ENCODE measurements around the gene STK40.

STK40 gene

GRCh38 chr1:36372617-36373016 lies 13.1 kb downstream of the STK40 start:
- WGBS (ENCODE audit: extremely low coverage, insufficient coverage, insufficient read length), result no CpG with 5 or more reads among the region's 3 CpGs
- DNase-seq, result no peak

GRCh38 chr1:36369061-36369861 lies 16.5 kb downstream of the STK40 start:
- Histone ChIP-seq H2AFZ (ENCODE audit: insufficient read depth, low read length, poor library complexity) (no peak overlapping the region), H3K9ac (ENCODE audit: low read length) (no peak overlapping the region), H2BK120ac (ENCODE audit: insufficient read depth, low read length, poor library complexity) (no peak overlapping the region), H3K27me3 (ENCODE audit: insufficient read depth, low read length) (no peaks in the 10 kb centered on the region), H3K18ac (ENCODE audit: low read length) (no peak overlapping the region), H3K9me3 (ENCODE audit: insufficient read depth, low read depth, low read length) (no peaks in the 10 kb centered on the region), H4K91ac (ENCODE audit: low read depth, low read length) (no peak overlapping the region), H3K23ac (ENCODE audit: low read length) (no peak overlapping the region), H2BK12ac (ENCODE audit: low read length) (no peak overlapping the region), H3K27ac (ENCODE audit: low read depth, low read length) (no peak overlapping the region), H3K4me1 (ENCODE audit: control insufficient read depth in 1 of 2, insufficient read depth in 2 of 2, low read length in 2 of 2) (peaks cover 16% of the 10 kb centered on the region in 2 experiments), H3K14ac (ENCODE audit: low read length) (no peak overlapping the region), H3K4me2 (ENCODE audit: low read length) (no peak overlapping the region), H3K4me3 (ENCODE audit: low read depth, low read length) (no peak overlapping the region), H3K79me2 (ENCODE audit: control insufficient read depth, insufficient read depth, low read length, poor library complexity) (peaks cover 4% of the 10 kb centered on the region), H2AK5ac (ENCODE audit: low read length) (no peak overlapping the region), H3K79me1 (ENCODE audit: low read length) (peaks cover 5% of the 10 kb centered on the region), H4K8ac (ENCODE audit: low read depth, low read length) (no peak overlapping the region), H3K36me3 (ENCODE audit: control insufficient read depth in 1 of 2, insufficient read depth in 2 of 2, low read length in 2 of 2) (peaks cover 19 to 20% of the 10 kb centered on the region in 2 experiments), H2BK5ac (ENCODE audit: low read depth, low read length, poor library complexity) (no peak overlapping the region), H3K4ac (ENCODE audit: low read depth, low read length) (no peak overlapping the region), H4K12ac (ENCODE audit: low read depth, low read length) (no peak overlapping the region)
- peak; percentile 72 to 90 for DNase-seq
- WGBS (ENCODE audit: extremely low coverage, insufficient coverage, insufficient read length), result no CpG with 5 or more reads among the region's 7 CpGs

More at GRCh38 chr1:36372617-36373016, 13.1 kb downstream of the STK40 start:
- Histone ChIP-seq H3K27ac (ENCODE audit: low read depth, low read length) (peak overlapping the region; percentile 76), H2BK120ac (ENCODE audit: insufficient read depth, low read length, poor library complexity) (no peak overlapping the region), H3K9ac (ENCODE audit: low read length) (no peak overlapping the region), H3K27me3 (ENCODE audit: insufficient read depth, low read length) (no peaks in the 10 kb centered on the region), H3K79me2 (ENCODE audit: control insufficient read depth, insufficient read depth, low read length, poor library complexity) (peaks cover 5% of the 10 kb centered on the region), H3K18ac (ENCODE audit: low read length) (peak overlapping the region; percentile 17), H2AFZ (ENCODE audit: insufficient read depth, low read length, poor library complexity) (no peak overlapping the region), H3K4ac (ENCODE audit: low read depth, low read length) (no peak overlapping the region), H4K12ac (ENCODE audit: low read depth, low read length) (no peak overlapping the region), H3K4me3 (ENCODE audit: low read depth, low read length) (no peak overlapping the region), H4K8ac (ENCODE audit: low read depth, low read length) (no peak overlapping the region), H3K4me2 (ENCODE audit: low read length) (no peak overlapping the region), H2AK5ac (ENCODE audit: low read length) (no peak overlapping the region), H3K4me1 (ENCODE audit: control insufficient read depth in 1 of 2, insufficient read depth in 2 of 2, low read length in 2 of 2) (peaks cover 27 to 34% of the 10 kb centered on the region in 2 experiments), H2BK12ac (ENCODE audit: low read length) (no peak overlapping the region), H3K9me3 (ENCODE audit: insufficient read depth, low read depth, low read length) (no peaks in the 10 kb centered on the region), H4K91ac (ENCODE audit: low read depth, low read length) (peak overlapping the region; percentile 4), H3K79me1 (ENCODE audit: low read length) (peaks cover 9% of the 10 kb centered on the region), H3K36me3 (ENCODE audit: control insufficient read depth in 1 of 2, insufficient read depth in 2 of 2, low read length in 2 of 2) (peaks cover 13% of the 10 kb centered on the region in 2 experiments), H3K23ac (ENCODE audit: low read length) (no peak overlapping the region), H2BK5ac (ENCODE audit: low read depth, low read length, poor library complexity) (no peak overlapping the region), H3K14ac (ENCODE audit: low read length) (no peak overlapping the region)

GRCh38 chr1:36367798-36368197 lies 17.9 kb downstream of the STK40 start:
- H3K4me3 ChIP-seq (ENCODE audit: low read depth, low read length), result no peak overlapping the region
- H3K27me3 ChIP-seq (ENCODE audit: insufficient read depth, low read length), result no peaks in the 10 kb centered on the region
- no peak overlapping the region for H4K12ac ChIP-seq (ENCODE audit: low read depth, low read length)
- no peak overlapping the region for H3K4me2 ChIP-seq (ENCODE audit: low read length)
- H3K36me3 ChIP-seq (ENCODE audit: control insufficient read depth in 1 of 2, insufficient read depth in 2 of 2, low read length in 2 of 2), result peaks cover 20 to 21% of the 10 kb centered on the region in 2 experiments
- no peak overlapping the region for H3K23ac ChIP-seq (ENCODE audit: low read length)
- no peak for DNase-seq
- H3K4ac ChIP-seq (ENCODE audit: low read depth, low read length), result no peak overlapping the region
- no peak overlapping the region for H3K18ac ChIP-seq (ENCODE audit: low read length)
- H3K27ac ChIP-seq (ENCODE audit: low read depth, low read length), result no peak overlapping the region
- H3K9ac ChIP-seq (ENCODE audit: low read length), result no peak overlapping the region
- H3K79me2 ChIP-seq (ENCODE audit: control insufficient read depth, insufficient read depth, low read length, poor library complexity), result peaks cover 2% of the 10 kb centered on the region
- no peak overlapping the region for H4K91ac ChIP-seq (ENCODE audit: low read depth, low read length)
- H3K79me1 ChIP-seq (ENCODE audit: low read length), result no peaks in the 10 kb centered on the region
- no peak overlapping the region for H2AFZ ChIP-seq (ENCODE audit: insufficient read depth, low read length, poor library complexity)
- H2AK5ac ChIP-seq (ENCODE audit: low read length), result no peak overlapping the region
- no peak overlapping the region for H2BK5ac ChIP-seq (ENCODE audit: low read depth, low read length, poor library complexity)
- no peak overlapping the region for H3K14ac ChIP-seq (ENCODE audit: low read length)
- no peaks in the 10 kb centered on the region for H3K9me3 ChIP-seq (ENCODE audit: insufficient read depth, low read depth, low read length)
- H3K4me1 ChIP-seq (ENCODE audit: control insufficient read depth in 1 of 2, insufficient read depth in 2 of 2, low read length in 2 of 2), result peaks cover 4 to 5% of the 10 kb centered on the region in 2 experiments
- WGBS (ENCODE audit: extremely low coverage, insufficient coverage, insufficient read length), result no CpG with 5 or more reads among the region's 4 CpGs
- H4K8ac ChIP-seq (ENCODE audit: low read depth, low read length), result no peak overlapping the region
- no peak overlapping the region for H2BK12ac ChIP-seq (ENCODE audit: low read length)
- H2BK120ac ChIP-seq (ENCODE audit: insufficient read depth, low read length, poor library complexity), result no peak overlapping the region

DNA sequence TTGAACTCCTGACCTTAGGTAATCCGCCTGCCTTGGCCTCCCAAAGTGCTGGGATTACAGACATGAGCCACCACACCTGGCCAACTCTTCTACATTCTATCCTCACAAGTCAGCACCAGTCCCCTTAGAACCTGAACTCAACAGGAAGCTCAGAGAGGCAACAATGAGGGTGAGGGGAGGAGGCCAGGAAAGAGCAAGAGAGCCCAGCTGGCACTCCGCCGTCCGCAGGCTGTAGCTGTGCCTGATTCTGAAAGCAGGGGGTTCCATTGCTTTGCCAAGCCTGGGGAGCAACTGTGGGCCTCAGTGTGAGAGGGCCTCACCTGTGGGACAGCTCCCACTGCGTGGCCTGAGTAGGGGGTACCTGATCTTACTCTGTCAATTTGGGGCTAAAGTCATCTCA lies 18.7 kb downstream of the STK40 start:
- H3K18ac ChIP-seq (ENCODE audit: low read length), result no peak overlapping the region
- peaks cover 25 to 26% of the 10 kb centered on the region in 2 experiments for H3K36me3 ChIP-seq (ENCODE audit: control insufficient read depth in 1 of 2, insufficient read depth in 2 of 2, low read length in 2 of 2)
- no peak overlapping the region for H3K27ac ChIP-seq (ENCODE audit: low read depth, low read length)
- H3K79me1 ChIP-seq (ENCODE audit: low read length), result no peaks in the 10 kb centered on the region
- H3K23ac ChIP-seq (ENCODE audit: low read length), result no peak overlapping the region
- H2BK120ac ChIP-seq (ENCODE audit: insufficient read depth, low read length, poor library complexity), result no peak overlapping the region
- H3K4me2 ChIP-seq (ENCODE audit: low read length), result no peak overlapping the region
- H3K9ac ChIP-seq (ENCODE audit: low read length), result no peak overlapping the region
- no peak overlapping the region for H2AFZ ChIP-seq (ENCODE audit: insufficient read depth, low read length, poor library complexity)
- no peaks in the 10 kb centered on the region for H3K27me3 ChIP-seq (ENCODE audit: insufficient read depth, low read length)
- H3K4ac ChIP-seq (ENCODE audit: low read depth, low read length), result peak overlapping the region; percentile 12
- no peaks in the 10 kb centered on the region for H3K79me2 ChIP-seq (ENCODE audit: control insufficient read depth, insufficient read depth, low read length, poor library complexity)
- no peak overlapping the region for H3K4me3 ChIP-seq (ENCODE audit: low read depth, low read length)
- no peak overlapping the region for H4K12ac ChIP-seq (ENCODE audit: low read depth, low read length)
- no peak for DNase-seq
- H3K4me1 ChIP-seq (ENCODE audit: control insufficient read depth in 1 of 2, insufficient read depth in 2 of 2, low read length in 2 of 2), result peaks cover 1% of the 10 kb centered on the region in 2 experiments
- no CpG with 5 or more reads among the region's 5 CpGs for WGBS (ENCODE audit: extremely low coverage, insufficient coverage, insufficient read length)
- H4K8ac ChIP-seq (ENCODE audit: low read depth, low read length), result no peak overlapping the region
- H2BK12ac ChIP-seq (ENCODE audit: low read length), result no peak overlapping the region
- no peak overlapping the region for H2BK5ac ChIP-seq (ENCODE audit: low read depth, low read length, poor library complexity)
- H2AK5ac ChIP-seq (ENCODE audit: low read length), result no peak overlapping the region
- no peak overlapping the region for H4K91ac ChIP-seq (ENCODE audit: low read depth, low read length)
- H3K9me3 ChIP-seq (ENCODE audit: insufficient read depth, low read depth, low read length), result no peaks in the 10 kb centered on the region
- H3K14ac ChIP-seq (ENCODE audit: low read length), result no peak overlapping the region

Data from trophoblast cell (in vitro differentiated cells and primary cell).